SK-N-SH treated with all-trans-retinoic acid at 6 μM for 48 hours (cell line): Measurements from ENCODE around the gene LAMA2.

Experiments used
- BACH2 ChIP-seq: fragments of 250-450 bp; sonication (Bioruptor Pico); IDR thresholded peaks from 2 replicates; pipeline ENCODE4 v1.9.0; 2021; ENCODE audit warnings: mild to moderate bottlenecking, borderline replicate concordance
- CSDC2 ChIP-seq: fragments of 250-450 bp; sonication (Bioruptor Pico); IDR thresholded peaks from 2 replicates; pipeline ENCODE4 v1.5.0; 2020; ENCODE audit warnings: mild to moderate bottlenecking, moderate library complexity
- GLIS3 ChIP-seq: fragments of 250-450 bp; sonication (Bioruptor Pico); IDR thresholded peaks from 2 replicates; pipeline ENCODE4 v1.5.0; 2020; ENCODE audit warnings: mild to moderate bottlenecking, moderate library complexity
- RARB ChIP-seq: fragments of 250-450 bp; sonication (Bioruptor Pico); IDR thresholded peaks from 2 replicates; pipeline ENCODE4 v1.8.0; 2021; ENCODE audit warnings: mild to moderate bottlenecking, moderate library complexity
- TOX ChIP-seq: fragments of 250-450 bp; sonication (Bioruptor Pico); IDR thresholded peaks from 2 replicates; pipeline ENCODE4 v1.8.0; 2021; ENCODE audit warnings: mild to moderate bottlenecking, moderate library complexity, borderline replicate concordance
- ZFP30 ChIP-seq: fragments of 450-650 bp; formaldehyde crosslinking; IDR thresholded peaks from 2 replicates; pipeline ENCODE4 v1.5.0; 2022; ENCODE audit warnings: mild to moderate bottlenecking, moderate library complexity
- TF ChIP-seq, protein P1 (sequence below): fragments of 250-450 bp; sonication (Bioruptor Pico); IDR thresholded peaks from 2 replicates; pipeline ENCODE4 v1.8.0; 2021; ENCODE audit warnings: low read depth, mild to moderate bottlenecking, moderate library complexity, borderline replicate concordance
- TF ChIP-seq, protein P2 (sequence below): fragments of 250-450 bp; sonication (Bioruptor Pico); IDR thresholded peaks from 2 replicates; pipeline ENCODE4 v1.8.0; 2020; ENCODE audit warnings: mild to moderate bottlenecking, moderate library complexity, borderline replicate concordance
- TF ChIP-seq, protein P3 (sequence below): fragments of 250-450 bp; sonication (Bioruptor Pico); IDR thresholded peaks from 2 replicates; pipeline ENCODE4 v1.5.1; 2020; ENCODE audit warnings: low read depth, mild to moderate bottlenecking, moderate library complexity

DNA sequence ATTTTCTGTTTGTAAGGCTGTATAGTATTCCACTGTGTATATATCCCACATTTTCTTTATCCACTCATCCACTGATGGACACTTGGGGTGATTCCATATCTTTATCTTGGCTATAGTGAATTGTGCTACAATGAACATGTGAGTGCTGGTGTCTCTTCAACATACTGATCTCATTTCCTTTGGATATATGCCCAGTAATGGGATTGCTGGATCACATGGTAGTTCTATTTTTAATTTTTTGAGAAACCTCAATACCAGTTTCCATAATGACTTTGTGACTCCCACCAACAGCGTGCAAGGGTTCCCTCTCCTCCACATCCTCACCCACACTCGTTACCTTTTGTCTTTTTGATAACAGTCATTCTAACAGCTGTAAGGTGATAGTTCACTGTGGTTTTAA, 661.0 kb downstream of the LAMA2 start:
- TF ChIP-seq ZFP30 (CRISPR knock-in tag) = no peak
- TF ChIP-seq, protein P1, sequence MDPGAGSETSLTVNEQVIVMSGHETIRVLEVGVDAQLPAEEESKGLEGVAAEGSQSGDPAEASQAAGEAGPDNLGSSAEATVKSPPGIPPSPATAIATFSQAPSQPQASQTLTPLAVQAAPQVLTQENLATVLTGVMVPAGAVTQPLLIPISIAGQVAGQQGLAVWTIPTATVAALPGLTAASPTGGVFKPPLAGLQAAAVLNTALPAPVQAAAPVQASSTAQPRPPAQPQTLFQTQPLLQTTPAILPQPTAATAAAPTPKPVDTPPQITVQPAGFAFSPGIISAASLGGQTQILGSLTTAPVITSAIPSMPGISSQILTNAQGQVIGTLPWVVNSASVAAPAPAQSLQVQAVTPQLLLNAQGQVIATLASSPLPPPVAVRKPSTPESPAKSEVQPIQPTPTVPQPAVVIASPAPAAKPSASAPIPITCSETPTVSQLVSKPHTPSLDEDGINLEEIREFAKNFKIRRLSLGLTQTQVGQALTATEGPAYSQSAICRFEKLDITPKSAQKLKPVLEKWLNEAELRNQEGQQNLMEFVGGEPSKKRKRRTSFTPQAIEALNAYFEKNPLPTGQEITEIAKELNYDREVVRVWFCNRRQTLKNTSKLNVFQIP = no peak
- no peak for TF ChIP-seq TOX
- TF ChIP-seq, protein P2, sequence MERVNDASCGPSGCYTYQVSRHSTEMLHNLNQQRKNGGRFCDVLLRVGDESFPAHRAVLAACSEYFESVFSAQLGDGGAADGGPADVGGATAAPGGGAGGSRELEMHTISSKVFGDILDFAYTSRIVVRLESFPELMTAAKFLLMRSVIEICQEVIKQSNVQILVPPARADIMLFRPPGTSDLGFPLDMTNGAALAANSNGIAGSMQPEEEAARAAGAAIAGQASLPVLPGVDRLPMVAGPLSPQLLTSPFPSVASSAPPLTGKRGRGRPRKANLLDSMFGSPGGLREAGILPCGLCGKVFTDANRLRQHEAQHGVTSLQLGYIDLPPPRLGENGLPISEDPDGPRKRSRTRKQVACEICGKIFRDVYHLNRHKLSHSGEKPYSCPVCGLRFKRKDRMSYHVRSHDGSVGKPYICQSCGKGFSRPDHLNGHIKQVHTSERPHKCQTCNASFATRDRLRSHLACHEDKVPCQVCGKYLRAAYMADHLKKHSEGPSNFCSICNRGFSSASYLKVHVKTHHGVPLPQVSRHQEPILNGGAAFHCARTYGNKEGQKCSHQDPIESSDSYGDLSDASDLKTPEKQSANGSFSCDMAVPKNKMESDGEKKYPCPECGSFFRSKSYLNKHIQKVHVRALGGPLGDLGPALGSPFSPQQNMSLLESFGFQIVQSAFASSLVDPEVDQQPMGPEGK = no peak
- no peak for TF ChIP-seq CSDC2
- no peak for TF ChIP-seq RARB (CRISPR knock-in tag)
- no peak for TF ChIP-seq BACH2 (CRISPR knock-in tag)
- TF ChIP-seq, protein P3, sequence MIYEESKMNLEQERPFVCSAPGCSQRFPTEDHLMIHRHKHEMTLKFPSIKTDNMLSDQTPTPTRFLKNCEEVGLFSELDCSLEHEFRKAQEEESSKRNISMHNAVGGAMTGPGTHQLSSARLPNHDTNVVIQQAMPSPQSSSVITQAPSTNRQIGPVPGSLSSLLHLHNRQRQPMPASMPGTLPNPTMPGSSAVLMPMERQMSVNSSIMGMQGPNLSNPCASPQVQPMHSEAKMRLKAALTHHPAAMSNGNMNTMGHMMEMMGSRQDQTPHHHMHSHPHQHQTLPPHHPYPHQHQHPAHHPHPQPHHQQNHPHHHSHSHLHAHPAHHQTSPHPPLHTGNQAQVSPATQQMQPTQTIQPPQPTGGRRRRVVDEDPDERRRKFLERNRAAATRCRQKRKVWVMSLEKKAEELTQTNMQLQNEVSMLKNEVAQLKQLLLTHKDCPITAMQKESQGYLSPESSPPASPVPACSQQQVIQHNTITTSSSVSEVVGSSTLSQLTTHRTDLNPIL (CRISPR knock-in tag) = no peak
- no peak for TF ChIP-seq GLIS3
